ENCODE results near the gene POC5.

DNA sequence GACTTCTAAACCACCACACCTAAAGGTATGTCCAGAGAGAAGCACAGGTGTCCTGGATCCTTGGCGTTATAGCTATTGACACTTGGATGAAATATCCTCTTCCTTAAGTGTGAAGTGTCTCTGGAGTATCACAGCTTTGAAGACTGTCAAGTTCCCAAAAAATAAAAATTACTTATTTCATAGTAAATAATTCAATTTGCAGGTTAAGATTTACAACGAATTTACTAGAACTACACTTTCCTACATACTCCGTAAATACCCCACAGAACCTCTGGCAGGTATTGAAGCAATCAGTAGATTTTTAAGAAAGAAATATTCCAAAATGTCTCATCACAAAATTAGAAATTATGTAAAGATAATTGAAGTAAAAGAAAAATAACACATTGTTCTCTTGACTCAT, 27.1 kb upstream of the POC5 start:
- no peak for TF ChIP-seq POLR2A (IDR thresholded peaks at IDR 0.05; ENCODE audit: low read length)
- TF ChIP-seq ZFP36 (IDR thresholded peaks at IDR 0.05; ENCODE audit: borderline replicate concordance, partially characterized antibody), result no peak
- no peak for TF ChIP-seq CHD2 (IDR thresholded peaks at IDR 0.05; ENCODE audit: low read length, partially characterized antibody)
- TF ChIP-seq, protein P1, sequence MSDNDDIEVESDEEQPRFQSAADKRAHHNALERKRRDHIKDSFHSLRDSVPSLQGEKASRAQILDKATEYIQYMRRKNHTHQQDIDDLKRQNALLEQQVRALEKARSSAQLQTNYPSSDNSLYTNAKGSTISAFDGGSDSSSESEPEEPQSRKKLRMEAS (IDR thresholded peaks at IDR 0.05), result no peak
